Measurements from ENCODE around the gene KCNIP3. TPM values are rescaled to one million over a fixed set of nuclear protein-coding genes. Genes with fewer than 3 reads are reported as not detected.

KCNIP3 gene
- total RNA-seq, 1 experiment from 2014 or later: not detected

- Histone ChIP-seq H3K9me3 (no peaks in the 10 kb centered on the region), H3K27me3 (replicated peaks; ENCODE audit: control insufficient read depth, insufficient read depth, low read length) (no peaks in the 10 kb centered on the region), H3K36me3 (ENCODE audit: control insufficient read depth, insufficient read depth, low read length) (no peaks in the 10 kb centered on the region), H3K4me3 (ENCODE audit: low read depth, low read length) (no peak overlapping the region), H3K4me1 (no peaks in the 10 kb centered on the region; the same call in 1 of the 2 replicates)
- no peak for TF ChIP-seq CTCF (IDR thresholded peaks at IDR 0.05; ENCODE audit: insufficient read depth in 1 of 2, low read depth in 1 of 2, low read length in 1 of 2, severe bottlenecking in 1 of 2, unreplicated experiment in 1 of 2)
- no peak for DNase-seq
- H3K36me3 Mint-ChIP-seq (ENCODE audit: insufficient read depth, unreplicated experiment): peaks cover 6% of the 10 kb centered on the region
- peaks cover 2% of the 10 kb centered on the region for H3K27me3 Mint-ChIP-seq (ENCODE audit: insufficient read depth, unreplicated experiment)
- H3K4me1 Mint-ChIP-seq (ENCODE audit: low read depth, unreplicated experiment): no peaks in the 10 kb centered on the region
- H3K27ac Mint-ChIP-seq (ENCODE audit: unreplicated experiment): no peak overlapping the region
- ChIA-PET CTCF (no interaction called here), POLR2A (no interaction called here)
- intact Hi-C loops (cut with micrococcal nuclease; ENCODE audit: unreplicated experiment): no loop called here
- no peak overlapping the region for H3K4me3 Mint-ChIP-seq (ENCODE audit: unreplicated experiment)
- H3K9me3 Mint-ChIP-seq (ENCODE audit: unreplicated experiment): no peaks in the 10 kb centered on the region
- BruUV-seq (replicated peaks): no TSS peak
Observed at GRCh38 chr2:95265182-95265581, 32.0 kb upstream of the KCNIP3 start.

GRCh38 chr2:95266781-95267430, 30.2 kb upstream of the KCNIP3 start:
- Histone ChIP-seq H3K4me3 (ENCODE audit: low read depth, low read length) (no peak overlapping the region), H3K27me3 (replicated peaks; ENCODE audit: control insufficient read depth, insufficient read depth, low read length) (no peaks in the 10 kb centered on the region), H3K36me3 (ENCODE audit: control insufficient read depth, insufficient read depth, low read length) (no peaks in the 10 kb centered on the region), H3K9me3 (no peaks in the 10 kb centered on the region), H3K4me1 (no peaks in the 10 kb centered on the region; the same call in 1 of the 2 replicates)
- peaks cover 6% of the 10 kb centered on the region for H3K36me3 Mint-ChIP-seq (ENCODE audit: insufficient read depth, unreplicated experiment)
- no peak overlapping the region for H3K4me3 Mint-ChIP-seq (ENCODE audit: unreplicated experiment)
- no TSS peak for BruUV-seq (replicated peaks)
- POLR2A ChIA-PET: no interaction called here
- CTCF ChIA-PET: no interaction called here
- intact Hi-C loops (cut with micrococcal nuclease; ENCODE audit: unreplicated experiment): no loop called here
- H3K9me3 Mint-ChIP-seq (ENCODE audit: unreplicated experiment): no peaks in the 10 kb centered on the region
- TF ChIP-seq CTCF (IDR thresholded peaks at IDR 0.05; ENCODE audit: insufficient read depth in 1 of 2, low read depth in 1 of 2, low read length in 1 of 2, severe bottlenecking in 1 of 2, unreplicated experiment in 1 of 2): no peak
- no peaks in the 10 kb centered on the region for H3K4me1 Mint-ChIP-seq (ENCODE audit: low read depth, unreplicated experiment)
- no peaks in the 10 kb centered on the region for H3K27me3 Mint-ChIP-seq (ENCODE audit: insufficient read depth, unreplicated experiment)
- no peak overlapping the region for H3K27ac Mint-ChIP-seq (ENCODE audit: unreplicated experiment)
- DNase-seq: no peak

GRCh38 chr2:95267458-95268210, 29.5 kb upstream of the KCNIP3 start:
- POLR2A ChIA-PET: no interaction called here
- intact Hi-C loops (cut with micrococcal nuclease; ENCODE audit: unreplicated experiment): no loop called here
- H3K27me3 Mint-ChIP-seq (ENCODE audit: insufficient read depth, unreplicated experiment): no peaks in the 10 kb centered on the region
- TF ChIP-seq CTCF (IDR thresholded peaks at IDR 0.05; ENCODE audit: insufficient read depth in 1 of 2, low read depth in 1 of 2, low read length in 1 of 2, severe bottlenecking in 1 of 2, unreplicated experiment in 1 of 2): no peak
- CTCF ChIA-PET: no interaction called here
- no TSS peak for BruUV-seq (replicated peaks)
- no peak overlapping the region for H3K27ac Mint-ChIP-seq (ENCODE audit: unreplicated experiment)
- H3K27me3 ChIP-seq (replicated peaks; ENCODE audit: control insufficient read depth, insufficient read depth, low read length): no peaks in the 10 kb centered on the region
- no peak overlapping the region for H3K4me3 ChIP-seq (ENCODE audit: low read depth, low read length)
- no peaks in the 10 kb centered on the region for H3K9me3 ChIP-seq
- no peaks in the 10 kb centered on the region; the same call in 1 of the 2 replicates for H3K4me1 ChIP-seq
- H3K36me3 ChIP-seq (ENCODE audit: control insufficient read depth, insufficient read depth, low read length): no peaks in the 10 kb centered on the region
- no peak overlapping the region for H3K4me3 Mint-ChIP-seq (ENCODE audit: unreplicated experiment)
- H3K36me3 Mint-ChIP-seq (ENCODE audit: insufficient read depth, unreplicated experiment): peaks cover 6% of the 10 kb centered on the region
- no peak for DNase-seq
- no peaks in the 10 kb centered on the region for H3K4me1 Mint-ChIP-seq (ENCODE audit: low read depth, unreplicated experiment)
- no peaks in the 10 kb centered on the region for H3K9me3 Mint-ChIP-seq (ENCODE audit: unreplicated experiment)

Data from Caco-2 (cell line).